Mucosa of gallbladder (tissue), 1 donor: ENCODE measurements around the gene PPP1R3F. TPM values are rescaled to one million over a fixed set of nuclear protein-coding genes. Genes with fewer than 3 reads are reported as not detected.
"Not testable (repeated sequence)": the region's sequence is repeated elsewhere in the genome, so short reads cannot be mapped to it uniquely, and the experiment has no call there.

Source experiments
- DNase-seq: peaks from one replicate; pipeline ENCODE4 v3.0.0-alpha.2; 2020; ENCODE audit warnings: low spot score
- total RNA-seq: library from RNA; stranded (reverse); gene quantifications from one replicate; pipeline ENCODE4 v1.2.1, GENCODE V29; 2021
- donor health status: DM: no; HTN: no; CAD: no.

Gene PPP1R3F
- total RNA-seq, 1 donor from 2014 or later = 11.5 TPM

- DNase-seq = no peak
These were observed 46.5 kb downstream of the PPP1R3F start for GRCh38 chrX:49316085-49316484.

- DNase-seq = not testable (repeated sequence)
These were observed 52.1 kb downstream of the PPP1R3F start, which contains the start of gene GAGE12J for GRCh38 chrX:49321737-49322136. GAGE12J (plus strand) TSS chrX:49322037; CDS start chrX:49323194, 1,157 bp downstream.

- DNase-seq = not testable (repeated sequence)
These were observed 52.7 kb downstream of the PPP1R3F start for GRCh38 chrX:49322266-49322665.

GRCh38 chrX:49323735-49324134 is 54.1 kb downstream of the PPP1R3F start:
- DNase-seq = not testable (repeated sequence)

- DNase-seq = not testable (repeated sequence)
These were observed 60.8 kb downstream of the PPP1R3F start for GRCh38 chrX:49330421-49330820.

GRCh38 chrX:49331282-49331681 is 61.7 kb downstream of the PPP1R3F start, which contains the start of gene GAGE13:
GAGE13 (plus strand) TSS chrX:49331582; CDS start chrX:49332738, 1,156 bp downstream.
- DNase-seq = not testable (repeated sequence)

- not testable (repeated sequence) for DNase-seq
These were observed 62.2 kb downstream of the PPP1R3F start for GRCh38 chrX:49331841-49332240.

Other genes with a start within 250 kb of the PPP1R3F start
- 59.5 TPM for gene TFE3, start 226.4 kb upstream of the PPP1R3F start, total RNA-seq
- gene CCDC120, start 210.8 kb upstream of the PPP1R3F start, total RNA-seq = 18.8 TPM
- gene PRAF2, start 195.8 kb upstream of the PPP1R3F start, total RNA-seq = 41.8 TPM
- 65.5 TPM for gene WDR45, start 189.9 kb upstream of the PPP1R3F start, total RNA-seq
- 22.7 TPM for gene GPKOW, start 146.1 kb upstream of the PPP1R3F start, total RNA-seq
- gene MAGIX, start 107.0 kb upstream of the PPP1R3F start, total RNA-seq = 18.3 TPM
- 44.0 TPM for gene PLP2, start 97.9 kb upstream of the PPP1R3F start, total RNA-seq
- gene PRICKLE3, start 83.4 kb upstream of the PPP1R3F start, total RNA-seq = 16.3 TPM
- 1.9 TPM for gene SYP, start 69.6 kb upstream of the PPP1R3F start, total RNA-seq
- 0.20 TPM for gene CACNA1F, start 36.5 kb upstream of the PPP1R3F start, total RNA-seq
- gene CCDC22, start 34.3 kb upstream of the PPP1R3F start, total RNA-seq = 20.0 TPM
- gene FOXP3, start 5.1 kb upstream of the PPP1R3F start, total RNA-seq = 0.09 TPM
- not detected for gene GAGE10, start 33.9 kb downstream of the PPP1R3F start, total RNA-seq
- gene GAGE12J, start 52.2 kb downstream of the PPP1R3F start, total RNA-seq = not detected
- 0.63 TPM for gene GAGE13, start 61.8 kb downstream of the PPP1R3F start, total RNA-seq